Fibroblast of the conjunctiva (primary cell): Measurements from ENCODE around the gene LGALS1.

ENCODE experiments used
- DNase-seq: peaks from one replicate; pipeline ENCODE4 v3.0.0-alpha.2; 2010; ENCODE audit warnings: low read depth

The LGALS1 gene

GRCh38 chr22:37725551-37726240, 50.3 kb downstream of the LGALS1 start:
- no peak for DNase-seq

GRCh38 chr22:37726241-37726887, 50.9 kb downstream of the LGALS1 start:
- no peak for DNase-seq

DNA sequence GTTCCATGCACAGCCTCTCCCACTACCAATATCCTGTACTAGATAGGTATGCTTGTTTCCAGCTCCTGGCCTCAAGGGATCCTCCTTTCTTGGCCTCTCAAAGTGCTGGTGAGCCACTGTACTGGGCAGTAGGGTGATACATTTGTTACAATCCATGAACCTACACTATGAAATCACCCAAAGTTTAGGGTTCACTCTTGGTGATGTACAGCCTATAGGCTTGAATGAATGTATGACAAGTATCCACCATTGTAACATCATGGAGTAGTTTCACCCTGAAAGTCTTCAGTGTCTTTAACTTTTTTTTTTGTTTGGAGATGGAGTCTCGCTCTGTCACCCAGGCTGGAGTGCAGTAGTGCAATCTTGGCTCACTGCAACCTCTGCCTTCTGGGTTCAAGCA, 53.2 kb downstream of the LGALS1 start:
- DNase-seq, result no peak
